Spleen (tissue), 11 donors: ENCODE data around the gene CHIC1. TPM values are rescaled to one million over a fixed set of nuclear protein-coding genes. Genes with fewer than 3 reads are reported as not detected.

Source experiments
- DNase-seq: peaks from one replicate; pipeline ENCODE4 v3.0.0-alpha.2; 2020
- H3K27ac ChIP-seq, 8 donors: fragments of 200-600 bp; sonication (generic) in 7 of 8; 1 replicate in 4 of 8; 2 replicates in 4 of 8; pipeline versions ENCODE4 v1.5.0 to v1.8.0; 2016 to 2021; ENCODE audit warnings: inconsistent platforms in 4 of 8, mild to moderate bottlenecking in 4 of 8, moderate library complexity in 1 of 8
- H3K27me3 ChIP-seq, 7 donors: fragments of 200-600 bp; sonication (generic) in 6 of 7; replicated peaks in 1 of 7; 1 replicate in 4 of 7; 2 replicates in 3 of 7; pipeline versions ENCODE4 v1.5.0 to v1.8.0; 2016 to 2021; ENCODE audit warnings: inconsistent platforms in 3 of 7, mild to moderate bottlenecking in 1 of 7
- H3K36me3 ChIP-seq, 6 donors: fragments of 200-600 bp; sonication (generic) in 5 of 6; 1 replicate in 4 of 6; 2 replicates in 2 of 6; pipeline versions ENCODE4 v1.5.0 to v1.8.0; 2016 to 2021; ENCODE audit warnings: inconsistent platforms in 2 of 6
- H3K4me1 ChIP-seq, 6 donors: fragments of 200-600 bp; sonication (generic) in 5 of 6; 1 replicate in 3 of 6; 2 replicates in 3 of 6; pipeline versions ENCODE4 v1.5.0 to v1.8.0; 2016 to 2021; ENCODE audit warnings: inconsistent platforms in 3 of 6
- H3K4me3 ChIP-seq, 8 donors: fragments of 200-600 bp; sonication (generic) in 7 of 8; 1 replicate in 4 of 8; 2 replicates in 4 of 8; pipeline versions ENCODE4 v1.5.0 to v1.8.0; 2016 to 2021; ENCODE audit warnings: inconsistent platforms in 4 of 8, mild to moderate bottlenecking in 4 of 8, moderate library complexity in 2 of 8
- H3K9me3 ChIP-seq, 8 donors: fragments of 200-600 bp; sonication (generic) in 7 of 8; 1 replicate in 4 of 8; 2 replicates in 4 of 8; pipeline versions ENCODE4 v1.5.0 to v1.8.0; 2016 to 2021; ENCODE audit warnings: inconsistent platforms in 4 of 8
- POLR2A ChIP-seq, 3 donors: fragments of 450-650 bp; IDR thresholded peaks; one replicate each; pipeline ENCODE4 v1.5.1; 2017; ENCODE audit warnings: antibody characterized with exemption in 3 of 3, mild to moderate bottlenecking in 1 of 3
- POLR2AphosphoS5 ChIP-seq, 3 donors: sonication (generic); formaldehyde crosslinking; IDR thresholded peaks; one replicate each; pipeline ENCODE4 v1.5.1; 2017; ENCODE audit warnings: antibody characterized with exemption in 3 of 3
- WGBS, 5 donors: extraction: QIAGEN DNeasy Blood & Tissue Kit in 3 of 5; methylation state at CpG; one replicate each; pipeline versions ENCODE4 v1.1.5 to v1.1.7; 2013 to 2018; 5-methylcytosine and 5-hydroxymethylcytosine counted together
- intact Hi-C: fragments of 100-400 bp; cut with DNase I; formaldehyde crosslinking; loops from one replicate; pipeline ENCODE4 v1.15.0; 2023; ENCODE audit warnings: low total_unique reads
- polyA plus RNA-seq, 3 donors: library from polyadenylated mRNA; stranded (reverse); fragments of 200-250 nt; gene quantifications; one replicate each; pipeline ENCODE4 v1.2.1, GENCODE V29; 2013
- total RNA-seq, 7 donors: library from RNA; depleted of rRNA in 3 of 7; stranded (reverse); fragments of >200 nt in 3 of 7; fragmentation: NEBNext Ultra II Directional in 4 of 7; extraction: Animal tissue kit (Norgen Biotek cat#: 25700) in 4 of 7; gene quantifications; one replicate each; pipeline versions ENCODE4 v1.1.0 to v1.2.1, GENCODE V29; 2016 to 2021
- TF ChIP-seq, protein P1 (sequence below), 11 experiments: fragments of 200-600 bp in 7 of 11; fragments of 450-650 bp in 4 of 11; sonication (generic) in 4 of 11; IDR thresholded peaks in 8 of 11; conservative IDR thresholded peaks in 3 of 11; 1 replicate in 7 of 11; 2 replicates in 4 of 11; pipeline versions ENCODE4 v1.4.0 to v1.8.0; 2016 to 2021; ENCODE audit warnings: antibody characterized with exemption in 11 of 11, inconsistent platforms in 4 of 11, mild to moderate bottlenecking in 1 of 11
- donor health status: healthy with polysubstance abuse.
- donor health status: DM: no; HTN: no; CAD: no; lungs with moderate emphysema.
- donor health status: DM: no; HTN: no; CAD: no.
- donor health status: Bipolar disorder and iron deficiency.
- donor health status: healthy.
- donor health status: DM: no; HTN: no; CAD: no.
- donor health status: DM: yes; HTN: yes; CAD: no.

The CHIC1 gene
- total and polyA plus RNA-seq, 10 donors: 2.4 to 15.7 (median 11.7) TPM

DNA sequence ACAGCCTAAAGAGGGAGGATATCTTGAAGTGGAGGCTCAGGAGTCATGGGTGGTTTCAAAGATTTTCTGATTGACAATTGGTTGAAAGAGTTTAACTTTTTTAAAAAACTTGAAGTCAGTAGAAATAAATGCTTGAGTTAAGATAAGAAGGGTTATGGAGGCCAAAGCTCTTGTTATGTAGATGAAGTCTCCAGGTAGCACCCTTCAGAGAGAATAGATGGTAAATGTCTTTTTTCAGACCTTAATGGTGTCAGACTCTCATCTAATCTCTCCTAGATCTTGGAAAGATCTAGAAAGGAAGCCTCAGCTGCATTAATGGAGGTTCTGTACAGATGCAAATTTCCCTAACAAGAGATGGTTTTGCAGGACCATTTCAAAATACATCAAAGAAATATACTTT lies 6.8 kb upstream of the CHIC1 start:
- TF ChIP-seq POLR2AphosphoS5 (IDR thresholded peaks at IDR 0.05): no peak
- TF ChIP-seq, protein P1, sequence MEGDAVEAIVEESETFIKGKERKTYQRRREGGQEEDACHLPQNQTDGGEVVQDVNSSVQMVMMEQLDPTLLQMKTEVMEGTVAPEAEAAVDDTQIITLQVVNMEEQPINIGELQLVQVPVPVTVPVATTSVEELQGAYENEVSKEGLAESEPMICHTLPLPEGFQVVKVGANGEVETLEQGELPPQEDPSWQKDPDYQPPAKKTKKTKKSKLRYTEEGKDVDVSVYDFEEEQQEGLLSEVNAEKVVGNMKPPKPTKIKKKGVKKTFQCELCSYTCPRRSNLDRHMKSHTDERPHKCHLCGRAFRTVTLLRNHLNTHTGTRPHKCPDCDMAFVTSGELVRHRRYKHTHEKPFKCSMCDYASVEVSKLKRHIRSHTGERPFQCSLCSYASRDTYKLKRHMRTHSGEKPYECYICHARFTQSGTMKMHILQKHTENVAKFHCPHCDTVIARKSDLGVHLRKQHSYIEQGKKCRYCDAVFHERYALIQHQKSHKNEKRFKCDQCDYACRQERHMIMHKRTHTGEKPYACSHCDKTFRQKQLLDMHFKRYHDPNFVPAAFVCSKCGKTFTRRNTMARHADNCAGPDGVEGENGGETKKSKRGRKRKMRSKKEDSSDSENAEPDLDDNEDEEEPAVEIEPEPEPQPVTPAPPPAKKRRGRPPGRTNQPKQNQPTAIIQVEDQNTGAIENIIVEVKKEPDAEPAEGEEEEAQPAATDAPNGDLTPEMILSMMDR (IDR thresholded peaks at IDR 0.05 in 8 of 11, conservative IDR thresholded peaks at IDR 0.05 in 3 of 11): no peak
- no peak for TF ChIP-seq POLR2A (IDR thresholded peaks at IDR 0.05)
- H3K9me3 ChIP-seq: no peaks in the 10 kb centered on the region
- no peak overlapping the region for H3K4me3 ChIP-seq
- no peaks in the 10 kb centered on the region for H3K27me3 ChIP-seq
- no peak for DNase-seq
- H3K27ac ChIP-seq: no peak overlapping the region
- intact Hi-C loops: no loop called here
- no peaks in the 10 kb centered on the region for H3K4me1 ChIP-seq
- no peaks in the 10 kb centered on the region for H3K36me3 ChIP-seq

DNA sequence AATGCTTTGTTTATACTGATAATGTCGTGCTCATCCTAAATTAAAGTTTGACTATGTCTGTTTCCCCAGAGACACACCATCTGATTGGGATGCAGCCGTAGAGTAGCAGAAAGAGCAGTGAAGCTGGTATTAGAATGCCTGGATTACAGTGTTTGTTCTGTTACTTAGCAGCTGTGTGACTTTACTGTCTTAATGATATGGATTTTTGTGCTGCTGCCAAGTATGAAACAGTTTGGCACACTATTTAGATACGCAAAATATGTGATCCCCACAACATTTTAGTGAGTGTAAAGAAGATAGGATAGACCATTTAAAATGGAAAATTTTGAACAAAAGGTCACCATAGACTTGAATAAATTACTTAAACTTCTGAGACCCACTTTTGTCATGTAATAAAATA lies 1.2 kb upstream of the CHIC1 start:
- Histone ChIP-seq H3K27ac (peak overlapping the region in 1 of 8 donors; percentile 89), H3K27me3 (no peaks in the 10 kb centered on the region), H3K36me3 (no peaks in the 10 kb centered on the region), H3K4me3 (peak overlapping the region in 2 of 8 donors; percentile 62 to 78), H3K4me1 (peaks cover 0 to 18% (median 4%) of the 10 kb centered on the region in 6 donors), H3K9me3 (no peaks in the 10 kb centered on the region)
- TF ChIP-seq POLR2AphosphoS5 (IDR thresholded peaks at IDR 0.05) (no peak), POLR2A (IDR thresholded peaks at IDR 0.05) (no peak)
- TF ChIP-seq, protein P1 (IDR thresholded peaks at IDR 0.05 in 8 of 11, conservative IDR thresholded peaks at IDR 0.05 in 3 of 11): no peak
- 68 to 86% (median 73%) methylated on average over 3 of the region's 3 CpGs for WGBS, 5 donors
- DNase-seq: no peak
- intact Hi-C loops: no loop called here

DNA sequence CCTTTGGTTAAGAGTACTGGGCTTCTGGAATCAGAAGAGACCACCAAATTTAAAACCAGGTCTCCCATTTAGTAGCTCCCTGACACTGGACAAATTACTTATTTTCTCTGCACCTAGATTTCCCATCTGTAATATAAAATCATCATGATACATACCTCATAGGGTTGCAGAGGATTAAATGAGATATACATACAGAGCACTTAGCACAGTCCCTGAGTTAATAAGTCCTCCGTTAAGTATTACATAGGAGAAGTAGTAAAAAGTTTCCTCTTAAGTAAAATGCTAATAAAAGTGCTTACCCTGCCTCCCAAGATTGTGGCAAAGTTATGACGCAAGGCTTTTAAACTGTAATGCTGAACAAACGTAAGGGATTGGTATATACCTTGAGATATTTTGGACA lies 539 bp upstream of the CHIC1 start:
- H3K4me1 ChIP-seq: peaks cover 0 to 18% (median 4%) of the 10 kb centered on the region in 6 donors
- no peak for DNase-seq
- no peaks in the 10 kb centered on the region for H3K9me3 ChIP-seq
- WGBS, 5 donors: 0 to 35% (median 2%) methylated on average over 3 of the region's 3 CpGs
- H3K27ac ChIP-seq: peak overlapping the region; percentile 64 to 89 (median 84)
- no peaks in the 10 kb centered on the region for H3K27me3 ChIP-seq
- TF ChIP-seq POLR2AphosphoS5 (IDR thresholded peaks at IDR 0.05) (no peak), POLR2A (IDR thresholded peaks at IDR 0.05) (no peak)
- TF ChIP-seq, protein P1 (IDR thresholded peaks at IDR 0.05 in 8 of 11, conservative IDR thresholded peaks at IDR 0.05 in 3 of 11): no peak
- intact Hi-C loops: no loop called here
- H3K4me3 ChIP-seq: peak overlapping the region; percentile 42 to 78 (median 50)
- no peaks in the 10 kb centered on the region for H3K36me3 ChIP-seq

DNA sequence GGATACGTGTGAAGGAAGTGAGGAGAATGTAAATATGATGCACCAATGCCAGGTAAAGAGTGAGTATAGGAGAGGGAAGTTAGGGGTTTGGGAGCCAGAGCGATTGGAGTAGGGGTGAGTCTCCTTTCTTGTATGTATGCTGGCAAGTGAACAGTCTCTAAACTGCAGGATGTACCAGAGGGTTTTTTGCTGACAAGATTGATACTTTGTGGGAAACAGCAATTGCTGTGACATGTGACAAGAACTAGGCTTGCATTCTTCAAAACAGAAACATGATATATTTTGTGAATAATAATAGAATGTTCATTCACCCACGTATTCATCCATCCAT lies 706 bp downstream of the CHIC1 start:
- DNase-seq: no peak
- H3K36me3 ChIP-seq: no peaks in the 10 kb centered on the region
- H3K4me1 ChIP-seq: peaks cover 0 to 18% (median 4%) of the 10 kb centered on the region in 6 donors
- intact Hi-C loops: no loop called here
- H3K9me3 ChIP-seq: no peaks in the 10 kb centered on the region
- H3K27me3 ChIP-seq: no peaks in the 10 kb centered on the region
- H3K27ac ChIP-seq: peak overlapping the region in 7 of 8 donors; percentile 64 to 89 (median 86)
- WGBS, 5 donors: 0 to 23% (median 3%) methylated on average over 3 of the region's 3 CpGs
- TF ChIP-seq POLR2A (IDR thresholded peaks at IDR 0.05): no peak
- TF ChIP-seq POLR2AphosphoS5 (IDR thresholded peaks at IDR 0.05): no peak
- TF ChIP-seq, protein P1 (IDR thresholded peaks at IDR 0.05 in 8 of 11, conservative IDR thresholded peaks at IDR 0.05 in 3 of 11): no peak
- peak overlapping the region; percentile 42 to 78 (median 50) for H3K4me3 ChIP-seq
